GM20000 (cell line): ENCODE data around the gene NOL4L.

Experiments
- DNase-seq: peaks from one replicate; pipeline ENCODE4 v3.0.0; 2012; ENCODE audit warnings: low spot score
- TF ChIP-seq, protein P1 (sequence below): IDR thresholded peaks from 2 replicates; pipeline ENCODE4 v1.5.1; 2012; ENCODE audit warnings: mild to moderate bottlenecking, control low read depth; ENCODE audit errors: extremely low read depth, missing control alignments

Gene NOL4L

DNA sequence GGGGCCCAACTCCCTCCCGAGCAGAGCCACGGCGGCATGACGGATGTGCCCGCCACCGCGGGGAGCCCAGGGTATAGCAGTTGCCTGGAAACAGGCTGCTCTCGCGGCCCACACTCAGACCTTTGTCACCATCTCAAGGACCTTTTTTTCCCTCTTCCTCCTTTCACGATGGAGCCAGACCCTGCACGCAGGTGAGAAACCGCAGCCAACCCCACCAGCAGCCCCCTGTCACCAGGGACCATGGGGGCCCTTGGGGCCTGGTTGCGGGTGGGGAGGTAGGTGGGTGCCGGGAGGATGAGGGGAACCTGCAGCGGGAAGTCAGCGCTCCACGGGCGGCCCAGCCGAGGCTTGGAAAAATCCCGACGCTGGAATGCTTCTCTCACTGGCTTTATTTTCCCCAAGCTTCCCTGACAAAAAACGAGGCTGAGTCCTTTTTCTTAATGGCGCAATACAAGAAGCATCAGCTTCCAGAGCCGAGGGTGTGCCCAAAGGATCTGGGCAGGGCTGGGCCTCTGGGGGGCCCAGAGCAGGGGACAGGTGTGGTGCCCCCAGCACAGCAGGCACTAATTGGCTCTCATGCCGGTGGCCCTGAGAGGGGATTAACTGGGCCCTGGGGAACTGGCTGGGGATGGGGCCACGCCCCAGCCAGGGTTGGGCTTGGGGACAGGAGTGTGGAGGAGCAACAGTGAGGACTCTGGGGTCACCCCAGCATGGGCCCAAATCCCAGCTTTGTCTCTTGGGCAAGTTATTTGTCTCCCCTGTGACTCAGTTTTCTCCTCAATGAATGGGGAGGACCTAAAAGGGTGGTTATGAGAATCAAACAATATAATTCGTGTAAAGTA is 23.9 kb downstream of the NOL4L start:
- TF ChIP-seq, protein P1, sequence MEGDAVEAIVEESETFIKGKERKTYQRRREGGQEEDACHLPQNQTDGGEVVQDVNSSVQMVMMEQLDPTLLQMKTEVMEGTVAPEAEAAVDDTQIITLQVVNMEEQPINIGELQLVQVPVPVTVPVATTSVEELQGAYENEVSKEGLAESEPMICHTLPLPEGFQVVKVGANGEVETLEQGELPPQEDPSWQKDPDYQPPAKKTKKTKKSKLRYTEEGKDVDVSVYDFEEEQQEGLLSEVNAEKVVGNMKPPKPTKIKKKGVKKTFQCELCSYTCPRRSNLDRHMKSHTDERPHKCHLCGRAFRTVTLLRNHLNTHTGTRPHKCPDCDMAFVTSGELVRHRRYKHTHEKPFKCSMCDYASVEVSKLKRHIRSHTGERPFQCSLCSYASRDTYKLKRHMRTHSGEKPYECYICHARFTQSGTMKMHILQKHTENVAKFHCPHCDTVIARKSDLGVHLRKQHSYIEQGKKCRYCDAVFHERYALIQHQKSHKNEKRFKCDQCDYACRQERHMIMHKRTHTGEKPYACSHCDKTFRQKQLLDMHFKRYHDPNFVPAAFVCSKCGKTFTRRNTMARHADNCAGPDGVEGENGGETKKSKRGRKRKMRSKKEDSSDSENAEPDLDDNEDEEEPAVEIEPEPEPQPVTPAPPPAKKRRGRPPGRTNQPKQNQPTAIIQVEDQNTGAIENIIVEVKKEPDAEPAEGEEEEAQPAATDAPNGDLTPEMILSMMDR: no peak

DNA sequence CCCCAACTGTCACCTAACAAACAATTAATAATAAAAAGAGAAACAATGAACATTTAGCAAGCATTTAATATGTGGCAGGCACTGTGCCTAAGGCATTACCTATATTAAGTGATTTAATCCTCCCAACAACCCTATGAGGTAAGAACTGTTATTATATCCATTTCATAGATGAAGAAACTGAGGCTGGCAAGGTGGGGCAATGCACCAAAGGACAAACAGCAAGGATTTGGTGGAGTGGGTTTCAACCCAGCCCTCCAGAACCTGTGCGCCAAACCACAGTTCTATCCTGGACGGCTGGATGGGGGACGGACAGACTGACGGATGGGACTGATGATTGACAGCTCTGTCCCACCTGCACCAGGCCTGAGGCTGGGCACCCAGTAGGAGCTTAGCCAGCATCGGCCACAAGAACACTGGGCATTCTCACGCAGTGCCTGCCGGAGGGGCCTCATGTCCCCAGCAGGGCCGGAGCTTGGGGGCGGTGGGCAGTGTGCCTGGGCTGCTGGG is 24.6 kb downstream of the NOL4L start:
- no peak for DNase-seq
- TF ChIP-seq, protein P1: no peak

More for the DNA sequence above, 23.9 kb downstream of the NOL4L start:
- DNase-seq: no peak

DNA sequence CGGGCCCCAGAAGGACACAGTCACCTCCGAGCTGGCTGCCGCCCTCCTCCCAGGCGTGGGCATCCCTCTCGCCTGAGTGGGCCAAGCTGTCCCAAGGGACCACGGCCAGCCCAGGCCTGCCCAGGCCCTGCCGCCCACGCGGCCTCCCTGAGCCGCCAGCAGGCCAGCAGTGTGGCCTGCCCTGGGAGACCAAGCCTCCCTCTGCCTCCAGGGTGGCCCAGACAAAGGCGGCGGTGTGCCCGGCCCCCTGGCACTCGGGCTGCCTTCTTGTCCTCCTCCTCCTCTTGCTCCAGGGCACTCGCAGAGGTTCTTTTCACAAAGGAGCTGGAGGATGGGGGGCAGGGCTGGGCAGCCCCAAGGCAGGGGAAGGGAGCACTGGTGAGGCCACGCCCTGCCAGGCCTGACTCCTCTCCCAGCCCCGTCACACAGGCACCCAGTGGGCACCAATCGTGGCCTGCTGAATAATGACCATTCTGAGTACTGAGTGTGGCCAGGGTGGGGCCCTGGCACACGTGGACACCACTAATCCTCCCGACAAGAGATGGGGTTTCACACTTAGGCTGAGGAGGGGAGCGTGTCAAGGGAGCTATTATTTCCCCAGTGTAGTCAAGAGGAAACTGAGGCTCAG is 25.3 kb downstream of the NOL4L start:
- no peak for DNase-seq
- TF ChIP-seq, protein P1: no peak

DNA sequence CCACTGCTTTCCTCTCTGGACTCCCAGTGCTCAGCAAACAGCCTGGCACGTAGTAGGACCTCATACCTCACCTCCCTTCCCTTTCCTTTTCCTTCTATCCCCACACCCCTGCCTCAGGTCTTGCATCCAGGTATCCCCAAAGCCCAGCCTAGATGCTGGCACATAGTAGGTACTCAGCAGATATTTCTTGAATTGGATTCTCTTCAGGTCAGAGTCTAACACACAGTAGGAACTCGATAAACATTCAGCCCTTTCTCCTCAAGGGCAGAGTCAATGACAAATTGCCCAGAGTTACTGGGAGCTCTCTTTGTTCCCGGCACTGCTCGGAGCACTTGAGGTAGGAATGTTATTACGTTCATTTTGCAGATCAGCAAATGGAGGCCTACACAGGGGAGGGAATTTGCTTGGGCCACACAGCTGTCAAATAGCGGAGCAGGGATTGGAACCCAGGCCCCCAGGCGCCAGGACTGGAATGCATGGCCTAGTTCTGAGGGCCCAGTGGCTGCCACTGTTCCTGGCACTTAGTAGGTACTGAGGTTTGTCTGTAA is 25.9 kb downstream of the NOL4L start:
- DNase-seq: no peak
- TF ChIP-seq, protein P1: no peak

DNA sequence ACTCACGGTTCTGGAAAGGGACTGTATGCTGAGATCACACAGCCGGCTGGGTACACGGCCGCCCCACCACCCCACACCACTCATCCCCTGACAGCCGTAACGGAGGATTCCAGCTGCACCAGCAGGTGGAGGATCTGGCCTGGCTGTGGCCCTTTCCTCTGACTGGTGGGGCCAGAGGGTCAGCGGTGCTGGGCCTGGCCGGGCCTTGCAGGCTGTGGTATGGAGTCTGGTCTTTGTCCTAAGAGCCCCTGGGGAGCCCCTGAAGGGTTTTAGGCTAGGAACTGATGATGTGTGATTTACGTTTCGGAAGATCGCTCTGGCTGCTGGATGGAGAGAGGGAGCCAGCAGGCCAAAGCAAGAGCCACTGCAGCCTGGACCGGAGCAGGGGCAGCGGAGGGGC is 26.6 kb downstream of the NOL4L start:
- DNase-seq: no peak
- TF ChIP-seq, protein P1: no peak

GRCh38 chr20:32557319-32557718 is 27.8 kb downstream of the NOL4L start:
- TF ChIP-seq, protein P1: no peak
- DNase-seq: no peak
